ENCODE results near the gene PLEKHA6.
"Not testable (repeated sequence)": the region's sequence is repeated elsewhere in the genome, so short reads cannot be mapped to it uniquely, and the experiment has no call there.

The PLEKHA6 gene

GRCh38 chr1:204316164-204316563, 43.6 kb downstream of the PLEKHA6 start:
- DNase-seq (ENCODE audit: low read depth, low spot score): no peak

GRCh38 chr1:204314893-204315658, 44.7 kb downstream of the PLEKHA6 start:
- no peak for DNase-seq (ENCODE audit: low read depth, low spot score)

- no peak for DNase-seq (ENCODE audit: low read depth, low spot score)
Measured at GRCh38 chr1:204314171-204314892, 45.4 kb downstream of the PLEKHA6 start.

GRCh38 chr1:204313675-204314074, 46.1 kb downstream of the PLEKHA6 start:
- no peak for DNase-seq (ENCODE audit: low read depth, low spot score)

- DNase-seq (ENCODE audit: low read depth, low spot score): not testable (repeated sequence)
Measured at GRCh38 chr1:204310970-204311369, 48.8 kb downstream of the PLEKHA6 start.

GRCh38 chr1:204308023-204308628, 51.6 kb downstream of the PLEKHA6 start:
- no peak for DNase-seq (ENCODE audit: low read depth, low spot score)

- DNase-seq (ENCODE audit: low read depth, low spot score): no peak
Measured at GRCh38 chr1:204307334-204307883, 52.3 kb downstream of the PLEKHA6 start.

GRCh38 chr1:204306076-204306475, 53.7 kb downstream of the PLEKHA6 start:
- no peak for DNase-seq (ENCODE audit: low read depth, low spot score)

- no peak for DNase-seq (ENCODE audit: low read depth, low spot score)
Measured at GRCh38 chr1:204304067-204304466, 55.7 kb downstream of the PLEKHA6 start.

- DNase-seq (ENCODE audit: low read depth, low spot score): no peak
Measured at GRCh38 chr1:204302769-204303168, 57.0 kb downstream of the PLEKHA6 start.

GRCh38 chr1:204301171-204301957, 58.4 kb downstream of the PLEKHA6 start:
- DNase-seq (ENCODE audit: low read depth, low spot score): no peak

- DNase-seq (ENCODE audit: low read depth, low spot score): no peak
Measured at GRCh38 chr1:204299814-204300365, 59.8 kb downstream of the PLEKHA6 start.

- DNase-seq (ENCODE audit: low read depth, low spot score): peak; percentile 49
Measured at GRCh38 chr1:204296431-204296988, 63.2 kb downstream of the PLEKHA6 start.

- no peak for DNase-seq (ENCODE audit: low read depth, low spot score)
Measured at GRCh38 chr1:204295671-204296070, 64.1 kb downstream of the PLEKHA6 start.

GRCh38 chr1:204294357-204294756, 65.4 kb downstream of the PLEKHA6 start:
- DNase-seq (ENCODE audit: low read depth, low spot score): peak; percentile 76

- no peak for DNase-seq (ENCODE audit: low read depth, low spot score)
Measured at GRCh38 chr1:204293605-204294337, 66.0 kb downstream of the PLEKHA6 start.

GRCh38 chr1:204292740-204293139, 67.0 kb downstream of the PLEKHA6 start:
- no peak for DNase-seq (ENCODE audit: low read depth, low spot score)

GRCh38 chr1:204289280-204289679, 70.4 kb downstream of the PLEKHA6 start:
- DNase-seq (ENCODE audit: low read depth, low spot score): no peak

GRCh38 chr1:204288021-204288588, 71.6 kb downstream of the PLEKHA6 start:
- no peak for DNase-seq (ENCODE audit: low read depth, low spot score)

- DNase-seq (ENCODE audit: low read depth, low spot score): no peak
Measured at GRCh38 chr1:204287466-204287891, 72.2 kb downstream of the PLEKHA6 start.

All from astrocyte of the hippocampus (primary cell).